Prostate gland (tissue), 2 donors: ENCODE data around the gene SPECC1.

Experiments used
- CTCF ChIP-seq, 4 experiments: fragments of 200-600 bp in 2 of 4; fragments of 450-650 bp in 2 of 4; sonication (generic) in 2 of 4; IDR thresholded peaks; 1 replicate in 3 of 4; 2 replicates in 1 of 4; pipeline ENCODE4 v1.5.1; 2016 to 2019; ENCODE audit warnings: antibody characterized with exemption in 4 of 4, mild to moderate bottlenecking in 2 of 4, moderate library complexity in 2 of 4
- POLR2AphosphoS5 ChIP-seq: sonication (generic); formaldehyde crosslinking; IDR thresholded peaks from one replicate; pipeline ENCODE4 v1.6.1; 2017; ENCODE audit warnings: antibody characterized with exemption

GRCh38 chr17:20271011-20271610, 262.0 kb downstream of the SPECC1 start:
- no peak for TF ChIP-seq CTCF (IDR thresholded peaks at IDR 0.05)
- TF ChIP-seq POLR2AphosphoS5 = no peak
